Prostate gland (tissue), 2 donors: ENCODE measurements around the gene RAET1L. TPM values are rescaled to one million over a fixed set of nuclear protein-coding genes. Genes with fewer than 3 reads are reported as not detected.

Experiments used
- DNase-seq: peaks from one replicate; pipeline ENCODE4 v3.0.0-alpha.2; 2019; ENCODE audit warnings: low spot score
- H3K27ac ChIP-seq, 2 donors: fragments of 200-600 bp; sonication (generic); 2 replicates each; pipeline ENCODE4 v1.5.1; 2017 to 2019
- H3K27me3 ChIP-seq: fragments of 200-600 bp; sonication (generic); replicated peaks from 2 replicates; pipeline ENCODE4 v1.5.1; 2019; ENCODE audit not compliant: insufficient read depth
- H3K36me3 ChIP-seq, 2 donors: fragments of 200-600 bp; sonication (generic); 1 replicate in 1 of 2; 2 replicates in 1 of 2; pipeline versions ENCODE4 v1.5.1 to v1.8.1; 2017 to 2019
- H3K4me1 ChIP-seq: fragments of 200-600 bp; sonication (generic); replicated peaks from 2 replicates; pipeline ENCODE4 v1.5.1; 2019
- H3K4me3 ChIP-seq, 2 donors: fragments of 200-600 bp; sonication (generic); 2 replicates each; pipeline ENCODE4 v1.5.1; 2017 to 2019
- H3K9me3 ChIP-seq: fragments of 200-600 bp; sonication (generic); 2 replicates; pipeline ENCODE4 v1.5.1; 2017
- CTCF ChIP-seq, 4 experiments: fragments of 200-600 bp in 2 of 4; fragments of 450-650 bp in 2 of 4; sonication (generic) in 2 of 4; IDR thresholded peaks; 1 replicate in 3 of 4; 2 replicates in 1 of 4; pipeline ENCODE4 v1.5.1; 2016 to 2019; ENCODE audit warnings: antibody characterized with exemption in 4 of 4, mild to moderate bottlenecking in 2 of 4, moderate library complexity in 2 of 4
- POLR2A ChIP-seq: fragments of 450-650 bp; IDR thresholded peaks from one replicate; pipeline ENCODE4 v1.6.1; 2016; ENCODE audit warnings: antibody characterized with exemption, mild to moderate bottlenecking
- POLR2AphosphoS5 ChIP-seq: sonication (generic); formaldehyde crosslinking; IDR thresholded peaks from one replicate; pipeline ENCODE4 v1.6.1; 2017; ENCODE audit warnings: antibody characterized with exemption
- WGBS: methylation state at CpG from one replicate; pipeline ENCODE4 v1.1.5; 2018; 5-methylcytosine and 5-hydroxymethylcytosine counted together
- intact Hi-C: fragments of 100-400 bp; cut with DNase I; formaldehyde crosslinking; loops from one replicate; pipeline ENCODE4 v1.14.2; 2022
- total RNA-seq, 2 donors: library from RNA; depleted of rRNA; stranded (reverse); fragments of >200 nt; gene quantifications; one replicate each; pipeline ENCODE4 v1.1.0, GENCODE V29; 2016

The RAET1L gene
- total RNA-seq, 2 donors from 2014 or later = not detected

DNA sequence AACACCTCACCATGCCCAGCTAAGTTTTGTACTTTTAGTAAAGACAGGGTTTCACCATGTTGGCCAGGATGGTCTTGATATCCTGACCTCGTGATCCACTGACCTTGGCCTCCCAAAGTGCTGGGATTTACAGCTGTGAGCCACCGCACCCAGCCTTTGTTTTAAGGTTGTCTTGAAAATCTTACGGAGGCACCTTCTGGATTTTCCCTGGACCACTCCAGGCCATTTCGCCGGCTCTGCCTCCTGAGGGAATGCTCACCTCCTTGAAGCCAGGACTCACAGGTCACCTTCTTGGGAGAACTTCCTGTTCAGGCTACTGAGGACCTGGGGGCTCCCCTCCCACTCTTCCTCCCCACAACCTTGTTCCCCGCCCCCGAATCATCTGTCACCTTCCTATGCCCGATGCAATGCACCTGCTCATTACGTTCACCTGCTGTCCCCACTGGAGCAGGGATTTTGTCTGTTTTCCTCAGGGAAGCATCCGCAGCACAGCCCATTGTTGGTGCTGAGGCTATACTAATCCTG is 19.4 kb upstream of the RAET1L start:
- intact Hi-C loops = no loop called here
- H3K27me3 ChIP-seq = peaks cover 3% of the 10 kb centered on the region
- H3K27ac ChIP-seq = no peak overlapping the region
- DNase-seq = no peak
- WGBS = 89% methylated on average over 10 of the region's 10 CpGs
- no peaks in the 10 kb centered on the region for H3K9me3 ChIP-seq
- H3K4me1 ChIP-seq = no peaks in the 10 kb centered on the region
- TF ChIP-seq POLR2A = no peak
- no peak for TF ChIP-seq POLR2AphosphoS5
- TF ChIP-seq CTCF (IDR thresholded peaks at IDR 0.05) = no peak
- no peak overlapping the region for H3K4me3 ChIP-seq
- H3K36me3 ChIP-seq = no peaks in the 10 kb centered on the region

DNA sequence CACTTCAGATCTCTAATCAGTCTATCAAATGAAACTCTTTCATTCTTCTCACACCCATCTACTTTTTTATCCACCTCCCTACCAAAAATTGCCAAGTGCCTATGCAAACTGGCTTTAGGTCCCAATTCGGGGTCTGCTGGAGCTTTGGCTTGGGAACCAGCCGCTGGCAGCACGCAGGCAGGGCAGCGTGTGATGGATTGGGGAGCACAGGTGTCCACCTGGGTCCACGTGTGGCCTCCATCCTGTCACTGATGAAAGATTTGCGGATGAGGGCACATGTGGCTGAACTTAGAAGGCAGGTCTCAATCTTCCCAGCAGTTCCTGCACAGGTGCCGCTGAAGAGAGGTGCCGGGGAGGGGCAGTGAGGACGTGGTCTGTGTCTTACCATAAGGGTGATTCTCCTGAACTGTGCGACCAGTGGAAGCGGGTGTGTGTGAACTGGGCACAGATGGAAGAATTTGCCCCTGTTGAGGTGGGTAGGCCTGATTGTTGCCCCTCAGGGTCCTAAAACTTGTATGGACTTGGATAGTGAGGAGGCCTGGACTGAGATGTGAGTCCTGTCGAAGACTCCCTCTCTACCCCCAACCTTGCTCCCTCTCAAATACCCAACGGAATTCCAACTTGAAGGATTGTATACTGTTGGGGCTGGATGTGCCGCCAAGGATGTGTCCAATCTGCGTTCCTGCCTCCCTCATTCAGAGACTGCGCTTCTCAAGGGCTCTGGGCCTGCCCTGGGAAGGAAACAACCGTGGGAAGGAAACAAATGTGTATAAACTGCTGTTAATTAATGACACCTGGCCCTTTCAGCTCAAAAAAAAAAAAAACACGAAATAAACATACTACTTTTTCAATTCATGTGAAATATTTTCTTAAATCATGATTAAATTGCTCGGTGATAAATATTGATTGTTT is 18.4 kb upstream of the RAET1L start:
- no peak for DNase-seq
- peaks cover 3% of the 10 kb centered on the region for H3K27me3 ChIP-seq
- no peaks in the 10 kb centered on the region for H3K36me3 ChIP-seq
- no peaks in the 10 kb centered on the region for H3K4me1 ChIP-seq
- no peaks in the 10 kb centered on the region for H3K9me3 ChIP-seq
- 88% methylated on average over 19 of the region's 19 CpGs for WGBS
- H3K27ac ChIP-seq = no peak overlapping the region
- H3K4me3 ChIP-seq = no peak overlapping the region
- no peak for TF ChIP-seq POLR2AphosphoS5
- TF ChIP-seq CTCF (IDR thresholded peaks at IDR 0.05) = no peak
- TF ChIP-seq POLR2A = no peak
- intact Hi-C loops = no loop called here

GRCh38 chr6:150043096-150043495 is 17.8 kb upstream of the RAET1L start:
- peaks cover 9% of the 10 kb centered on the region for H3K27me3 ChIP-seq
- no peak overlapping the region for H3K4me3 ChIP-seq
- H3K27ac ChIP-seq = no peak overlapping the region
- H3K9me3 ChIP-seq = no peaks in the 10 kb centered on the region
- DNase-seq = no peak
- intact Hi-C loops = no loop called here
- no peaks in the 10 kb centered on the region for H3K4me1 ChIP-seq
- no peaks in the 10 kb centered on the region for H3K36me3 ChIP-seq
- WGBS = 97% methylated on average over 10 of the region's 13 CpGs
- TF ChIP-seq POLR2A (no peak), CTCF (IDR thresholded peaks at IDR 0.05) (no peak), POLR2AphosphoS5 (no peak)

GRCh38 chr6:150038202-150039062 is 13.1 kb upstream of the RAET1L start:
- peaks cover 6% of the 10 kb centered on the region for H3K4me1 ChIP-seq
- intact Hi-C loops = no loop called here

More at GRCh38 chr6:150038202-150039062, 13.1 kb upstream of the RAET1L start:
- no peak for DNase-seq
- no peaks in the 10 kb centered on the region for H3K9me3 ChIP-seq
- H3K4me3 ChIP-seq = no peak overlapping the region
- H3K27ac ChIP-seq = no peak overlapping the region
- WGBS = 9% methylated on average over 21 of the region's 21 CpGs
- H3K27me3 ChIP-seq = peaks cover 15% of the 10 kb centered on the region
- H3K36me3 ChIP-seq = no peaks in the 10 kb centered on the region
- no peak for TF ChIP-seq CTCF (IDR thresholded peaks at IDR 0.05)
- TF ChIP-seq POLR2AphosphoS5 = no peak
- no peak for TF ChIP-seq POLR2A
